Spleen (tissue), 11 donors: ENCODE measurements around the gene DNAH9. TPM values are rescaled to one million over a fixed set of nuclear protein-coding genes. Genes with fewer than 3 reads are reported as not detected.

Experiments
- DNase-seq: peaks from one replicate; pipeline ENCODE4 v3.0.0-alpha.2; 2020
- H3K27ac ChIP-seq, 8 donors: fragments of 200-600 bp; sonication (generic) in 7 of 8; 1 replicate in 4 of 8; 2 replicates in 4 of 8; pipeline versions ENCODE4 v1.5.0 to v1.8.0; 2016 to 2021; ENCODE audit warnings: inconsistent platforms in 4 of 8, mild to moderate bottlenecking in 4 of 8, moderate library complexity in 1 of 8
- H3K27me3 ChIP-seq, 7 donors: fragments of 200-600 bp; sonication (generic) in 6 of 7; replicated peaks in 1 of 7; 1 replicate in 4 of 7; 2 replicates in 3 of 7; pipeline versions ENCODE4 v1.5.0 to v1.8.0; 2016 to 2021; ENCODE audit warnings: inconsistent platforms in 3 of 7, mild to moderate bottlenecking in 1 of 7
- H3K36me3 ChIP-seq, 6 donors: fragments of 200-600 bp; sonication (generic) in 5 of 6; 1 replicate in 4 of 6; 2 replicates in 2 of 6; pipeline versions ENCODE4 v1.5.0 to v1.8.0; 2016 to 2021; ENCODE audit warnings: inconsistent platforms in 2 of 6
- H3K4me1 ChIP-seq, 6 donors: fragments of 200-600 bp; sonication (generic) in 5 of 6; 1 replicate in 3 of 6; 2 replicates in 3 of 6; pipeline versions ENCODE4 v1.5.0 to v1.8.0; 2016 to 2021; ENCODE audit warnings: inconsistent platforms in 3 of 6
- H3K4me3 ChIP-seq, 8 donors: fragments of 200-600 bp; sonication (generic) in 7 of 8; 1 replicate in 4 of 8; 2 replicates in 4 of 8; pipeline versions ENCODE4 v1.5.0 to v1.8.0; 2016 to 2021; ENCODE audit warnings: inconsistent platforms in 4 of 8, mild to moderate bottlenecking in 4 of 8, moderate library complexity in 2 of 8
- H3K9me3 ChIP-seq, 8 donors: fragments of 200-600 bp; sonication (generic) in 7 of 8; 1 replicate in 4 of 8; 2 replicates in 4 of 8; pipeline versions ENCODE4 v1.5.0 to v1.8.0; 2016 to 2021; ENCODE audit warnings: inconsistent platforms in 4 of 8
- CTCF ChIP-seq, 11 experiments: fragments of 200-600 bp in 7 of 11; fragments of 450-650 bp in 4 of 11; sonication (generic) in 4 of 11; IDR thresholded peaks in 8 of 11; conservative IDR thresholded peaks in 3 of 11; 1 replicate in 7 of 11; 2 replicates in 4 of 11; pipeline versions ENCODE4 v1.4.0 to v1.8.0; 2016 to 2021; ENCODE audit warnings: antibody characterized with exemption in 11 of 11, inconsistent platforms in 4 of 11, mild to moderate bottlenecking in 1 of 11
- POLR2A ChIP-seq, 3 donors: fragments of 450-650 bp; IDR thresholded peaks; one replicate each; pipeline ENCODE4 v1.5.1; 2017; ENCODE audit warnings: antibody characterized with exemption in 3 of 3, mild to moderate bottlenecking in 1 of 3
- POLR2AphosphoS5 ChIP-seq, 3 donors: sonication (generic); formaldehyde crosslinking; IDR thresholded peaks; one replicate each; pipeline ENCODE4 v1.5.1; 2017; ENCODE audit warnings: antibody characterized with exemption in 3 of 3
- WGBS, 5 donors: extraction: QIAGEN DNeasy Blood & Tissue Kit in 3 of 5; methylation state at CpG; one replicate each; pipeline versions ENCODE4 v1.1.5 to v1.1.7; 2013 to 2018; 5-methylcytosine and 5-hydroxymethylcytosine counted together
- intact Hi-C: fragments of 100-400 bp; cut with DNase I; formaldehyde crosslinking; loops from one replicate; pipeline ENCODE4 v1.15.0; 2023; ENCODE audit warnings: low total_unique reads
- polyA plus RNA-seq, 3 donors: library from polyadenylated mRNA; stranded (reverse); fragments of 200-250 nt; gene quantifications; one replicate each; pipeline ENCODE4 v1.2.1, GENCODE V29; 2013
- total RNA-seq, 7 donors: library from RNA; depleted of rRNA in 3 of 7; stranded (reverse); fragments of >200 nt in 3 of 7; fragmentation: NEBNext Ultra II Directional in 4 of 7; extraction: Animal tissue kit (Norgen Biotek cat#: 25700) in 4 of 7; gene quantifications; one replicate each; pipeline versions ENCODE4 v1.1.0 to v1.2.1, GENCODE V29; 2016 to 2021
- donor health status: healthy with polysubstance abuse.
- donor health status: DM: no; HTN: no; CAD: no; lungs with moderate emphysema.
- donor health status: DM: no; HTN: no; CAD: no.
- donor health status: Bipolar disorder and iron deficiency.
- donor health status: healthy.
- donor health status: DM: no; HTN: no; CAD: no.
- donor health status: DM: yes; HTN: yes; CAD: no.

DNAH9 gene
- total and polyA plus RNA-seq, 10 donors = 0.06 to 0.92 (median 0.22) TPM; not detected in 2

DNA sequence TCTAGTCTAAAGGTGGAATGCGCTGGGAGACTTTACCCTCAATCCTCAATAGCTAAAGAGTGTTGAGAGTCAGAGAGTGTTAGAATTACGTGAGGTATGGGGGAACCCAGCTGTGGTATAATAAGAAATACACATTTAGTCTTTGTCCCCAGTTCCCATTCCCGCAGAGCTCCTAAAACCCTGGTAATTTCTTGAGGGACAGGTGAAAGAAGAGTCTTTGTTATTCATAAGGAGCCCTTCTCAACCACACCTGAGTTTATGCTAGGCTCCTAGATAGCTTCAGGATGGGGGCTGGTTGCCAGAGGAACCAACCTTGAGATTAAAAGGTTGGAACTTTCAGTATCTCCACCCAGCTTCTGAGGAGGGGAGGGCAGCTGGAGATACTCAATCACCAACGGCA is 393.2 kb downstream of the DNAH9 start:
- Histone ChIP-seq H3K36me3 (peaks cover 0 to 62% (median 33%) of the 10 kb centered on the region in 6 donors), H3K27me3 (no peaks in the 10 kb centered on the region), H3K27ac (no peak overlapping the region), H3K4me3 (no peak overlapping the region), H3K4me1 (peaks cover 7 to 22% (median 9%) of the 10 kb centered on the region in 6 donors), H3K9me3 (no peaks in the 10 kb centered on the region)
- intact Hi-C loops = no loop called here
- WGBS, 5 donors = 68 to 96% (median 72%) methylated on average over 3 to 4 of the region's 4 CpGs
- no peak for DNase-seq
- TF ChIP-seq POLR2AphosphoS5 (IDR thresholded peaks at IDR 0.05) = no peak

GRCh38 chr17:11996722-11997146 is 398.5 kb downstream of the DNAH9 start:
- Histone ChIP-seq H3K9me3 (no peaks in the 10 kb centered on the region), H3K27me3 (no peaks in the 10 kb centered on the region), H3K4me3 (peak overlapping the region; percentile 73 to 84 (median 82)), H3K4me1 (peaks cover 7 to 30% (median 17%) of the 10 kb centered on the region in 6 donors), H3K27ac (peak overlapping the region; percentile 88 to 97 (median 95)), H3K36me3 (peaks cover 0 to 13% (median 8%) of the 10 kb centered on the region in 6 donors)
- 0 to 1% (median 1%) methylated on average over 8 to 14 of the region's 14 CpGs for WGBS, 5 donors
- TF ChIP-seq POLR2A (IDR thresholded peaks at IDR 0.05) (no peak), CTCF (IDR thresholded peaks at IDR 0.05 in 8 of 11, conservative IDR thresholded peaks at IDR 0.05 in 3 of 11) (peak in 4 of 11 experiments; percentile 6 to 41 (median 24)), POLR2AphosphoS5 (IDR thresholded peaks at IDR 0.05) (no peak)
- intact Hi-C loops = no loop called here
- no peak for DNase-seq

GRCh38 chr17:11997147-11997971 is 399.1 kb downstream of the DNAH9 start, which contains the start of gene ZNF18:
Gene ZNF18, minus strand, starts transcription at chr17:11997475. Its CDS starts 4,646 bp downstream, at chr17:11992829.
- no peaks in the 10 kb centered on the region for H3K9me3 ChIP-seq
- H3K36me3 ChIP-seq = peaks cover 0 to 7% (median 3%) of the 10 kb centered on the region in 6 donors
- H3K4me1 ChIP-seq = peaks cover 7 to 30% (median 17%) of the 10 kb centered on the region in 6 donors
- H3K27me3 ChIP-seq = no peaks in the 10 kb centered on the region
- WGBS, 5 donors = 1% methylated on average over 41 to 74 of the region's 74 CpGs
- H3K27ac ChIP-seq = peak within 1 kb of the TSS; percentile 88 to 97 (median 95)
- peak; percentile 67 to 92 (median 82) for TF ChIP-seq POLR2A (IDR thresholded peaks at IDR 0.05)
- peak; percentile 96 to 98 (median 97) for TF ChIP-seq POLR2AphosphoS5 (IDR thresholded peaks at IDR 0.05)
- TF ChIP-seq CTCF (IDR thresholded peaks at IDR 0.05 in 8 of 11, conservative IDR thresholded peaks at IDR 0.05 in 3 of 11) = peak in 6 of 11 experiments; percentile 4 to 36 (median 30)
- intact Hi-C loops = no loop called here
- peak; percentile 99 for DNase-seq
- peak within 1 kb of the TSS; percentile 73 to 84 (median 82) for H3K4me3 ChIP-seq

GRCh38 chr17:11997972-11998233 is 399.6 kb downstream of the DNAH9 start:
- 66 to 74% (median 68%) methylated on average over 4 of the region's 4 CpGs for WGBS, 5 donors
- no peaks in the 10 kb centered on the region for H3K27me3 ChIP-seq
- H3K4me3 ChIP-seq = peak overlapping the region; percentile 73 to 84 (median 82)
- H3K27ac ChIP-seq = peak overlapping the region; percentile 88 to 97 (median 95)
- no peak for TF ChIP-seq POLR2A (IDR thresholded peaks at IDR 0.05)
- TF ChIP-seq POLR2AphosphoS5 (IDR thresholded peaks at IDR 0.05) = no peak
- no peak for TF ChIP-seq CTCF (IDR thresholded peaks at IDR 0.05 in 8 of 11, conservative IDR thresholded peaks at IDR 0.05 in 3 of 11)
- intact Hi-C loops = no loop called here
- peaks cover 7 to 30% (median 17%) of the 10 kb centered on the region in 6 donors for H3K4me1 ChIP-seq
- peaks cover 0 to 2% (median 0%) of the 10 kb centered on the region in 6 donors for H3K36me3 ChIP-seq
- no peaks in the 10 kb centered on the region for H3K9me3 ChIP-seq
- DNase-seq = no peak
